ENCODE results near the gene CHST13. TPM values are rescaled to one million over a fixed set of nuclear protein-coding genes. Genes with fewer than 3 reads are reported as not detected.

CHST13 gene
- total and polyA plus RNA-seq, 2 of the 4 experiments (the other 2 are of a cell fraction): not detected

DNA sequence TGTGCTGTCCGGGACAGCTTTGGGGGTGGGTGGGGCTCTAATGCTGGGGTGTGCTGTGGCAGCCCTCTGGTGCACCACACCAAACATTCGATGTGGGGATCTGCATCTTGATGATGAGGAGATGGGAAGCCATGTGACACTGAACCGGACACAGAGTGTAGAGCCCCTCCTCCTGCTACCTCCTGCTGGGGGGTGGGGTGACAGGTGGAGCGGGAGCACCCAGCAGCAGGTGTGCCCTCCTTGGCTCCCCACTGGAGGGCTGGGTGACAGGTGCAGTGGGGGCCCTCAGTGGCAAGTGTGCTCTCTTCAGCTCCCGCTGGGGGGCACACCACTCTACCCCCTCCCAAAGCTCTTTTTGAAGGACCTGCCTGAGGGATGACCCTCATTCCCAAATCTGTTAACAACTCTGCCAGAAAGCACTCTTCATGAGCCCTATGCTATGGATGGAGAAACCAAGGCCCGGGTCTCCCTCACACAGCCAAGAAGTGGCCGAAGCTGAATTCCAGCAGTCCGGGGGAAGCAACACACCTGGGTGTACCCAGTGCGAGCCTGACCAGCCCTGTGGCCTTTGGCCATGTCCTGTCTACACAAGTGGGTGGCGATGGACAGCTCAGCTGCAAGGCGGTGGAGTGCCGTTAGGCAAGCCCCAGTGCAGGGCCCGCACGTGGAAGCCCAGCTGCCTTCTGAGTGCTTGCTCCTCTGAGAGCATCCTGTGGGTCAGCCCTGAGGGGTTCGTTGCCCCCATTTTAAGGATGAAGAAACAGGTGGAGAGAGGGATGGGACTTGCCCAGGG is 5.8 kb upstream of the CHST13 start:
- Histone ChIP-seq H2BK20ac (ENCODE audit: low read depth, low read length) (no peak overlapping the region), H2BK5ac (ENCODE audit: low read depth, low read length, poor library complexity, severe bottlenecking) (no peak overlapping the region), H2BK120ac (ENCODE audit: low read depth, low read length) (no peak overlapping the region), H3K4me2 (ENCODE audit: low read depth, low read length) (no peak overlapping the region), H3K4me1 (ENCODE audit: control insufficient read depth, insufficient read depth, low read length) (no peaks in the 10 kb centered on the region), H3K18ac (ENCODE audit: low read depth, low read length) (no peak overlapping the region), H2AK5ac (ENCODE audit: low read depth, low read length) (no peak overlapping the region), H4K20me1 (ENCODE audit: insufficient read depth, low read length) (no peaks in the 10 kb centered on the region), H3K14ac (replicated peaks; ENCODE audit: low read depth, low read length) (no peak overlapping the region), H2AFZ (replicated peaks; ENCODE audit: low read length, poor library complexity) (no peak overlapping the region), H3K27ac (ENCODE audit: insufficient read depth, low read length) (no peak overlapping the region), H3K36me3 (ENCODE audit: control insufficient read depth, insufficient read depth, low read length) (no peaks in the 10 kb centered on the region), H3K4me3 (ENCODE audit: insufficient read depth, low read depth, low read length) (no peak overlapping the region), H3K27me3 (ENCODE audit: control insufficient read depth, insufficient read depth, low read length) (peaks cover 32% of the 10 kb centered on the region), H3K9me1 (ENCODE audit: insufficient read depth, low read length) (no peaks in the 10 kb centered on the region), H4K8ac (ENCODE audit: low read depth in 2 of 2, low read length in 2 of 2) (no peak overlapping the region), H4K5ac (ENCODE audit: low read depth, low read length) (no peak overlapping the region), H4K91ac (ENCODE audit: insufficient read depth, low read depth, low read length) (no peak overlapping the region), H3K9me3 (ENCODE audit: control insufficient read depth, insufficient read depth, low read length) (no peaks in the 10 kb centered on the region), H2AK9ac (replicated peaks; ENCODE audit: low read depth, low read length, poor library complexity) (no peak overlapping the region), H3K9ac (ENCODE audit: low read depth, low read length) (no peak overlapping the region), H3K4ac (ENCODE audit: low read depth, low read length) (no peak overlapping the region), H3K23ac (ENCODE audit: low read depth, low read length) (no peak overlapping the region), H2BK15ac (ENCODE audit: low read depth, low read length) (no peak overlapping the region), H3K79me1 (ENCODE audit: low read depth in 1 of 2, low read length in 2 of 2) (no peaks in the 10 kb centered on the region), H3K56ac (ENCODE audit: extremely low read depth, insufficient read depth, low read length) (no peak overlapping the region)
- ATAC-seq (ENCODE audit: low read depth): no peak
- 85% methylated on average over 6 of the region's 15 CpGs; no CpG with 5 or more reads in 1 of the 2 experiments for WGBS, 2 experiments (ENCODE audit: extremely low coverage in 2 of 2, insufficient read length in 1 of 2)
- DNase-seq: no peak
- TF ChIP-seq MXI1 (IDR thresholded peaks at IDR 0.05; ENCODE audit: borderline replicate concordance, low read depth, low read length) (no peak), RFX5 (IDR thresholded peaks at IDR 0.05; ENCODE audit: low read depth, low read length) (no peak), POLR2A (IDR thresholded peaks at IDR 0.05; ENCODE audit: low read depth, low read length) (no peak), FOS (IDR thresholded peaks at IDR 0.05; ENCODE audit: low read depth, low read length) (no peak), CEBPB (IDR thresholded peaks at IDR 0.05; ENCODE audit: low read depth, low read length) (no peak)
- TF ChIP-seq, protein P1, sequence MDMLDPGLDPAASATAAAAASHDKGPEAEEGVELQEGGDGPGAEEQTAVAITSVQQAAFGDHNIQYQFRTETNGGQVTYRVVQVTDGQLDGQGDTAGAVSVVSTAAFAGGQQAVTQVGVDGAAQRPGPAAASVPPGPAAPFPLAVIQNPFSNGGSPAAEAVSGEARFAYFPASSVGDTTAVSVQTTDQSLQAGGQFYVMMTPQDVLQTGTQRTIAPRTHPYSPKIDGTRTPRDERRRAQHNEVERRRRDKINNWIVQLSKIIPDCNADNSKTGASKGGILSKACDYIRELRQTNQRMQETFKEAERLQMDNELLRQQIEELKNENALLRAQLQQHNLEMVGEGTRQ (IDR thresholded peaks at IDR 0.05; ENCODE audit: low read depth, low read length): no peak
- TF ChIP-seq, protein P2, sequence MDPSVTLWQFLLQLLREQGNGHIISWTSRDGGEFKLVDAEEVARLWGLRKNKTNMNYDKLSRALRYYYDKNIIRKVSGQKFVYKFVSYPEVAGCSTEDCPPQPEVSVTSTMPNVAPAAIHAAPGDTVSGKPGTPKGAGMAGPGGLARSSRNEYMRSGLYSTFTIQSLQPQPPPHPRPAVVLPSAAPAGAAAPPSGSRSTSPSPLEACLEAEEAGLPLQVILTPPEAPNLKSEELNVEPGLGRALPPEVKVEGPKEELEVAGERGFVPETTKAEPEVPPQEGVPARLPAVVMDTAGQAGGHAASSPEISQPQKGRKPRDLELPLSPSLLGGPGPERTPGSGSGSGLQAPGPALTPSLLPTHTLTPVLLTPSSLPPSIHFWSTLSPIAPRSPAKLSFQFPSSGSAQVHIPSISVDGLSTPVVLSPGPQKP (IDR thresholded peaks at IDR 0.05; ENCODE audit: borderline replicate concordance, low read depth, low read length): no peak
- TF ChIP-seq, protein P3, sequence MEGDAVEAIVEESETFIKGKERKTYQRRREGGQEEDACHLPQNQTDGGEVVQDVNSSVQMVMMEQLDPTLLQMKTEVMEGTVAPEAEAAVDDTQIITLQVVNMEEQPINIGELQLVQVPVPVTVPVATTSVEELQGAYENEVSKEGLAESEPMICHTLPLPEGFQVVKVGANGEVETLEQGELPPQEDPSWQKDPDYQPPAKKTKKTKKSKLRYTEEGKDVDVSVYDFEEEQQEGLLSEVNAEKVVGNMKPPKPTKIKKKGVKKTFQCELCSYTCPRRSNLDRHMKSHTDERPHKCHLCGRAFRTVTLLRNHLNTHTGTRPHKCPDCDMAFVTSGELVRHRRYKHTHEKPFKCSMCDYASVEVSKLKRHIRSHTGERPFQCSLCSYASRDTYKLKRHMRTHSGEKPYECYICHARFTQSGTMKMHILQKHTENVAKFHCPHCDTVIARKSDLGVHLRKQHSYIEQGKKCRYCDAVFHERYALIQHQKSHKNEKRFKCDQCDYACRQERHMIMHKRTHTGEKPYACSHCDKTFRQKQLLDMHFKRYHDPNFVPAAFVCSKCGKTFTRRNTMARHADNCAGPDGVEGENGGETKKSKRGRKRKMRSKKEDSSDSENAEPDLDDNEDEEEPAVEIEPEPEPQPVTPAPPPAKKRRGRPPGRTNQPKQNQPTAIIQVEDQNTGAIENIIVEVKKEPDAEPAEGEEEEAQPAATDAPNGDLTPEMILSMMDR (conservative IDR thresholded peaks at IDR 0.05; ENCODE audit: low read depth, low read length): no peak
- ChIA-PET POLR2A (ENCODE audit: unreplicated experiment) (no interaction called here), CTCF (no interaction called here)
- intact Hi-C loops (cut with micrococcal nuclease) (no loop called here), dilution Hi-C loops (cut with HindIII; ENCODE audit: low sequenced_read_pairs, unreplicated experiment) (no loop called here), in situ Hi-C loops (cut with MboI; ENCODE audit: low sequenced_read_pairs) (no loop called here)
- BruUV-seq (replicated peaks): no TSS peak
